ENCODE data around the gene DENND4C.
A peak's percentile ranks its signal among the peaks of the same experiment; 100 is the strongest.
"Not testable (repeated sequence)": the region's sequence is repeated elsewhere in the genome, so short reads cannot be mapped to it uniquely, and the experiment has no call there.

DENND4C gene

DNA sequence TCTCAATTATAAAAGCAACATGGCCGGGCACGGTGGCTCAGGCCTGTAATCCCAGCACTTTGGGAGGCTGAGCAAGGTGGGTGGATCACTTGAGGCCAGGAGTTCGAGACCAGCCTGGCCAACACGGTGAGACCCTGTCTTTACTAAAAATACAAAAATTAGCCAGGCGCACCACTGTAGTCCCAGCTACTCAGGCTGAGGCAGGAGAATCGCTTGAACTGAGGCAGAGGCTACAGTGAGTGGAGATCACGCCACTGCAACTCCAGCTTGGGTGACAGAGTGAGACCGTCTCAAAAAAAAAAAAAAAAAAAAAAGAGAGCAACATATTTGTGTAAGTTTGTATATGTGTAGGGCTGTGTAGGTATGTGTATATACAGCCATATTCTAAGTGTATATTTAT is 142.1 kb downstream of the DENND4C start:
- no peak for DNase-seq (ENCODE audit: low spot score)

GRCh38 chr9:19373527-19373926 is 143.0 kb downstream of the DENND4C start:
- DNase-seq (ENCODE audit: low spot score), result no peak

- no peak for DNase-seq (ENCODE audit: low spot score)
Measured at GRCh38 chr9:19375538-19375937, 145.0 kb downstream of the DENND4C start.

DNA sequence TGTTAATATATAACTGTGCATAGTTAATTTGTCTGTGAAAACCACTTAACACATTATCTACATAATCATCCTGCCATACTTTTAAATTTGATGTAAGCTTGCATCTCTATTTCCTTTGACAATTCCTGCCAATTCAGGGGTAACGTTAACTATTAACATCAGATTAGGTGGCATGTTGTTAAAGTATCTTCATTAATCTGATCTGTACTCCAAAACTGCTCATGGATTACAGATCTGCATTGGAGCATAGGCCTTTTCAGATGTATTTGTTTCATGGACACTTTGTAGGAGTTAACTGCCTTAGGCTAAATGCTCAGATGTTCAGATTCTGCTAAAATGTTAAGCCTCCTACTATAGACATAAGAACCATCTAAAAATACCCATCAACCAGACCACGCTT is 146.4 kb downstream of the DENND4C start:
- no peak for DNase-seq (ENCODE audit: low spot score)

GRCh38 chr9:19378164-19378563 is 147.7 kb downstream of the DENND4C start:
- DNase-seq (ENCODE audit: low spot score), result no peak

GRCh38 chr9:19378647-19379046 is 148.2 kb downstream of the DENND4C start:
- DNase-seq (ENCODE audit: low spot score), result no peak

- no peak for DNase-seq (ENCODE audit: low spot score)
Measured at GRCh38 chr9:19379283-19379682, 148.8 kb downstream of the DENND4C start.

DNA sequence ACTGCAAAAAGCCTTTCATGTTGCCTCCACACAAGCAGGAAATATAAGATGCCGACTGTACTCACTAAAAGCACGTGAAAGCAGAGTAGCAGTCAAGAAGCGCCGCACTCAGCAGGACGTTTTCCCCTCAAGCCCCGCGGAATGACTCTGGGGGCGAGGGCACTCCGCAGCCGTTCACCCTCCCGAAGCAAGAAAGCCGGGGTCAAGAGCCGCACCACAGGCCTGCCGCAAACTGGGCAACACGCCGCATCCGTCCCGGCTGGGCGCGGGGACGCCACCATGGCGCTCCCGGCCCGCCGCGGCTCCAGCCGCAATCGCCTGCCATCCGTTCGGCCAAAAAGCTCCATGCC is 149.2 kb downstream of the DENND4C start:
- no peak for DNase-seq (ENCODE audit: low spot score)

GRCh38 chr9:19380826-19381075 is 150.3 kb downstream of the DENND4C start:
- DNase-seq (ENCODE audit: low spot score), result no peak

DNA sequence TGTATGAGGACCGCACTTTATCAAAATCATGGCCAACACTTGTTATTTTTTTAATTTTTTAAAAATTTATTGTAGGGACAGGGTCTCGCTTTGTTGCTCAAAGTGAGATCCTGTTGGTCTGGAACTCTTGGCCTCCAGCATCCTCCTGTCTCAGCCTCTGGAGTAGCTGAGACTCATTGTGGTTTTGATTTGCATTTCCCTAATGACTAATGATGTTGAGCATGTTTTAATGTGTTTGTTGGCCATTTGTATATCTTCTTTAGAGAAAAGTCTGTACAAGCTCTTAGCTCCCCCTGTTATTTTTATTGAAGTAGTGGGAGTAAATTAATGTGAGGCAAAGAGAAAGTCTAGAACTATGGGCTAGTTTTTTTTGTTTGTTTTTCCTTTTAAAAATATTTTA is 151.2 kb downstream of the DENND4C start:
- no peak for DNase-seq (ENCODE audit: low spot score)

DNA sequence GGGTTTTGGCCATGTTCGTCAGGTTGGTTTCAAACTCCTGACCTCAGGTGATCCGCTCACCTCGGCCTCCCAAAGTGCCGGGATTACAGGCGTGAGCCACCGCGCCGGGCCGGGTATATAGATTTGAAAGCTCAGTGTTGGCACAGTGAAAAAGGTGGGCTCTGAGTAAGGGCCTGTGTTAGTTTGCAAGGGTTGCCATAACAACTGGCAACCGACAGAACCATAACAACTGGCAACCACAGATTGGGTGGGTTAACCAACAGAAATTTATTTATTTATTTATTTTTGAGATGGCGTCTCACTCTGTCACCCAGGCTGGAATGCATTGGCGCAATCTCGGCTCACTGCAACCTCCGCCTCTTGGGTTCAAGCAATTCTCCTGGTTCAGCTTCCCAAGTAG is 154.7 kb downstream of the DENND4C start:
- DNase-seq (ENCODE audit: low spot score), result not testable (repeated sequence)

GRCh38 chr9:19385786-19386501 is 155.5 kb downstream of the DENND4C start:
- DNase-seq (ENCODE audit: low spot score), result no peak

GRCh38 chr9:19386502-19387044 is 156.1 kb downstream of the DENND4C start:
- no peak for DNase-seq (ENCODE audit: low spot score)

GRCh38 chr9:19387317-19387716 is 156.8 kb downstream of the DENND4C start:
- no peak for DNase-seq (ENCODE audit: low spot score)

DNA sequence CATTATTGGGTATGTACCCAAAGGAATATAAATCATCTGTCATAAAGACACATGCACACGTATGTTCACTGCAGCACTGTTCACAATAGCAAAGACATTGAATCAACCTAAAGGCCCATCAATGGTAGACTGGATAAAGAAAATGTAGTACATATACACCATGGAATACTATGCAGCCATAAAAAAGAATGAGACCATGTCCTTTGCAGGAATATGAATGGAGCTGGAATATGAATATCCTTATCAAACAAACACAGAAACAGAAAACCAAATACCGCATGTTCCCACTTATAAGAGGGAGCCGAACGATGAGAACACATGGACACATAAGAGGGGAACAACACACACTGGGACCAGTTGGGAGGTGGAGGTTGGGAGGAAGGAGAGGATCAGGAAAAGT is 159.0 kb downstream of the DENND4C start:
- not testable (repeated sequence) for DNase-seq (ENCODE audit: low spot score)

DNA sequence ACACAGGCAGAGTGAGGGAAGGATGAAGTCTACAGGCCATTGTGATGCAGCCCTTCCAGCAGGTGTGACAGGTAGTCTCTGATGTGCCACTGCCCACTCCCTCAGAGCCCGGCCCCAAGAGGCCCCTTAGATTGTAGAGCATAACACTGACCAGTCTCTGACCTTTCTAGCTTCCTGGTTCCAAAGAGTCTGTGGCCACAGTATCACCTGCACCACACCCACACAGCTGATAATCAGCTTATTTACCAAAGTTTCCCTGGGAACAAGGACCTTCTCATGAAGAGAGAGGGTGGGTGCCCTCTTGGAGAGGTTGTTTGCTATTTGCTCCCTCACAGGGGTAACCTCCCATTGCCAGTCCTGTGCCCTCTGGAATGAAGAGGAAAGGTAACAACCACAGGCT is 167.4 kb downstream of the DENND4C start:
- no peak for DNase-seq (ENCODE audit: low spot score)

DNA sequence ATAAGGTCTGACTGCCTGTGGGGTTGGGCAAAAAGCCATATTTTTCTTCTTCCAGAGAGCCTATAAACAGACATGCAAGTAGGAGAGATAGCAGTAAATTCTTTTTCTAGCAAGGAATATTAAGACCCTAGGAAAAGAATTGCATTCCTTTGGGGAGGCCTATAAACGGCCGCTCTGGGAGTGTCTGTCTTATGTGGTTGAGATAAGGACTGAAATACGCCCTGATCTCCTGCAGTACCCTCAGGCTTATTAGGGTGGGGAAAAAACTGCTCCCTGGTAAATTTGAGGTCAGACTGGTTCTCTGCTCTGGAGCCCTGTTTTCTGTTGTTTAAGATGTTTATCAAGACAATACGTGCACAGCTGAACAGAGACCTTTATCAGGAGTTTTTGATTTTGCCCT is 172.7 kb downstream of the DENND4C start:
- DNase-seq (ENCODE audit: low spot score), result not testable (repeated sequence)

GRCh38 chr9:19404283-19405075 is 174.0 kb downstream of the DENND4C start:
- no peak for DNase-seq (ENCODE audit: low spot score)

DNA sequence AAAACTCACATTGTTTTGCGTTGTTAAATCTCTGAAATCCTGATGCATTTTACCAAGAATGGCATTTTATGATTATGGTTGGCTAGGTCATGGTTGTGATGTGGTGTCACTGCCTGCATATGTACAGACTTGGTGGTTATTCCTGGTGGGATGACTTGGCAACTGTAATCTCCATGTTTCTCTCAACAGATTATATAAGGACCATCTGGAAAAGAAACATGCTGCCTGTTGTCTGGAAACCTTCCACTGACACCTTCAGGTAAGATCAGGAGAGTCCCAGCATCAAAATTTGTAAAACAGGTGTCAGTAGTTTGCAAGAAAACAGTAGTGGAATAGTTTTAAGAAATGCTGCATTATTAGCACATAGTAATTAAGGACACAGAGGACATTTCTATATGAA is 175.3 kb downstream of the DENND4C start:
- no peak for DNase-seq (ENCODE audit: low spot score)

GRCh38 chr9:19408316-19408692 is 177.8 kb downstream of the DENND4C start:
- DNase-seq (ENCODE audit: low spot score), result no peak

GRCh38 chr9:19408693-19409400 is 178.4 kb downstream of the DENND4C start, which contains the start of gene ACER2:
Gene ACER2 (plus strand): TSS chr9:19409009. CDS start chr9:19409085, 76 bp downstream.
- peak; percentile 90 for DNase-seq (ENCODE audit: low spot score)

GRCh38 chr9:19409401-19410194 is 179.1 kb downstream of the DENND4C start:
- no peak for DNase-seq (ENCODE audit: low spot score)
